ENCODE data around the gene UNC79.

GRCh38 chr14:93657875-93658274 is 227.1 kb downstream of the UNC79 start:
- no peak for TF ChIP-seq CTCF (IDR thresholded peaks at IDR 0.05)
- no peak for TF ChIP-seq POLR2A (IDR thresholded peaks at IDR 0.05)

Measured in Peyer's patch (tissue), 4 donors.